ENCODE measurements around the gene MFSD6L.

MFSD6L gene

DNA sequence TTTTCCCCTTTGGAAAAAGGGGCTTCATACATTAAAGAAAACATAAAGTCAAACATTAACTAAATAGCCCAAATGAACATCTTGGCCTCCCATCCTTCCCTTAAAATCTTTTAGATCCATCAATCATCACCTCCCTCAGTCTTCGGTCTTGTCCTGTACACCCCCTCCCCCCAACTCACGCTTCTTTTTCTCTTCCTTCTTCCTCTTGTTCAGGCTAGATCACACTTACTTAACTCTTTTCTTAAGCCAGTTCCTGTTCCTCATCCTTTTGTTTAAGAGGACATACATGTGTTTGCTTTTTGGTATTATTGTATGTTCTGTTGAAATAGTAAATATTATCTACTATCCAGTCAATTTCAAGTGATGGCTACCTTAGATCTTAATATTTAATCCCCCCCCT lies 5.5 kb downstream of the MFSD6L start:
- DNase-seq (ENCODE audit: low read depth) = no peak

DNA sequence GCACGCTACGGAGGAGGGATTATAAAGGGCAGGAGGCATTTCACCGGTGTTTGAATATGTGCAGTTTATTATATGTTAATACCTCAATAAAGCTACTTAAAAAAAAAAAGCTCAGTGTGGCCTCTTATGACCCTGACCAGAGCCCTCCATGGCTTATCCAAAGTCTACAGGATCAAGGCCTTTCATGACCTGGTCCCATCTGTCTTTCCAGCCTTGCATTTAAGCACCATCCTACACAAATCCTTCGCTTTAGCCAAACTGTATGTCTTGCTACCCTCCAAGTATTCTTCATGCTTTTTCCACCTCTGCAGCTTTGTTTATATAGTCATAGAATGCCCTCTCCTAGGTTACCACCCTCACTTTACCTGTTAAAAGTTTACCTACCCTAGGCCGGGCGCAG lies 6.5 kb downstream of the MFSD6L start:
- DNase-seq (ENCODE audit: low read depth) = no peak

- peak; percentile 79 for DNase-seq (ENCODE audit: low read depth)
These were observed 7.3 kb downstream of the MFSD6L start for GRCh38 chr17:8791910-8792270.

- no peak for DNase-seq (ENCODE audit: low read depth)
These were observed 7.8 kb downstream of the MFSD6L start for GRCh38 chr17:8791248-8791909.

DNA sequence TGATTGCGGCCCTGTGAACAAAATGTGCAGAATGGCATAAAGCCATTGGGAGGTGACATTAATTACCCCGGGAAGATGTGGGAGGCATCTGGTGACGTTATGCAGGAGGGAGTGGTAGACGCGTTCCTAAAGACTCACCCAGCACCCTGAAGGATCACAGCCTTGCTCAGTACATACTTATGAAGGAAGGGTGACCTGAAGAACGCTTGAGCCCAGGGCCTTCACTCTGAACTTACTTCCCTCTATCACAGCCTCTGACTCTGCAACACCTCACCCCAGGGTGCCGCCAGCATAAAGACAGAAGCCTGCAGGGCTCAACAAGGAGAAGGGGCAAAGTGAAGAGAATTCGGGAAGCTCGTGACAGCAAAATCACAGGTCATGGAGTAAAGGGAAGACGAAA lies 9.4 kb downstream of the MFSD6L start:
- no peak for DNase-seq (ENCODE audit: low read depth)

DNA sequence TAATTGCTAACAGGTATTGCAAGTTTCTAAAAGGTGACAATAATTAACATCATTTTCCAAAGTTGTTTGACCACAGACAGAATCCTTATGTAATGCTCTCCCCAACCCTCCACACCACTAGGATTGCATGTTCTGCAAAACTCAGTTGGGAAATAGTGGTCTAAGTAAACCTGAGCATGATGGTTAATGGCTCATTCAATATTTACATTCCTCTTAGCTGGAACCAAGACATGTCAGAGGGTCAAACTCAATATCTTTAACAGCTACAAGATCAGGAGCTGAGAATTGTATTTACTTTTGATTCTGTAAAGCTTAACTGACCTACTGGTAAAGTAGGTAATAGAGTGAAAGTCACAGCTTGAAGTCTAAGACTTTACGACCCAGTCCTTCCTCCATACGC lies 10.2 kb downstream of the MFSD6L start:
- DNase-seq (ENCODE audit: low read depth) = no peak

- DNase-seq (ENCODE audit: low read depth) = peak; percentile 69
These were observed 13.4 kb downstream of the MFSD6L start for GRCh38 chr17:8785547-8786413.

GRCh38 chr17:8782176-8782575 lies 17.0 kb downstream of the MFSD6L start:
- no peak for DNase-seq (ENCODE audit: low read depth)

GRCh38 chr17:8781776-8782175 lies 17.4 kb downstream of the MFSD6L start:
- no peak for DNase-seq (ENCODE audit: low read depth)

DNA sequence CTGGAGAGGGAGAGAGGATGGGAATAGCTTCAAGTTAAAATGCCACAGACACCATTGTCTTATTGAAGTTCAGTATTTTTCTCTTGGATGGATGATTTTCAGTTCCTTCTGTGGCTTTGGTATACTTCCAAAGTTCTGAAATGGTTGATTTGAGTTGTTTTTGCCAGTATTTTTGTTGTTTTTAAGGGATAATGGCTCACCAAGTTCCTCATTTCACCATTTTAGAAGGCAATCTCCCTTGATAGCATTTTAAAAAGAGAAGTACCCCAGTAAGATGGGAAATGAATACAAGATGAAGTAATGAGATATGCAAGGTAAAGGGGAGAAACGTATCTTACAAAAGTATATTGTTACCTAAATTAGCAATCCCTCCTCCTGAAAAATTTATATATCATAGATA lies 22.3 kb downstream of the MFSD6L start:
- no peak for DNase-seq (ENCODE audit: low read depth)

GRCh38 chr17:8776248-8776647 lies 22.9 kb downstream of the MFSD6L start:
- no peak for DNase-seq (ENCODE audit: low read depth)

GRCh38 chr17:8766731-8767130 lies 32.4 kb downstream of the MFSD6L start:
- no peak for DNase-seq (ENCODE audit: low read depth)

DNA sequence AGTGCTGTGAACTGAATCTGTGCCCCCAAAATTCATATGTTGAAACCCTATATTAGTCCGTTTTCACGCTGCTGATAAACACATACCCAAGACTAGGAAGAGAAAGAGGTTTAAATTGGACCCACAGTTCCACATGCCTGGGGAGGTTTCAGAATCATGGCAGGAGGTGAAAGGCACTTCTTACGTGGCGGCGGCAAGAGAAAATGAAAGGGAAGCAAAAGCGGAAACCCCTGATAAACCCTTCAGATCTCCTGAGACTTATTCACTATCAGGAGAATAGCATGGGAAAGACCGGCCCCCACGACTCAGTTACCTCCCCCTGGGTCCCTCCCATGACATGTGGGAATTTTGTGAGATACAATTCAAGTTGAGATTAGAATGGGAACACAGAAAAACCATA lies 37.2 kb downstream of the MFSD6L start:
- DNase-seq (ENCODE audit: low read depth) = no peak

GRCh38 chr17:8758137-8758596 lies 41.0 kb downstream of the MFSD6L start, which contains the start of gene SPDYE4:
Gene SPDYE4 (minus strand): TSS chr17:8758546. CDS start chr17:8758382, 164 bp downstream.
- no peak for DNase-seq (ENCODE audit: low read depth)

GRCh38 chr17:8757189-8757588 lies 42.0 kb downstream of the MFSD6L start:
- no peak for DNase-seq (ENCODE audit: low read depth)

DNA sequence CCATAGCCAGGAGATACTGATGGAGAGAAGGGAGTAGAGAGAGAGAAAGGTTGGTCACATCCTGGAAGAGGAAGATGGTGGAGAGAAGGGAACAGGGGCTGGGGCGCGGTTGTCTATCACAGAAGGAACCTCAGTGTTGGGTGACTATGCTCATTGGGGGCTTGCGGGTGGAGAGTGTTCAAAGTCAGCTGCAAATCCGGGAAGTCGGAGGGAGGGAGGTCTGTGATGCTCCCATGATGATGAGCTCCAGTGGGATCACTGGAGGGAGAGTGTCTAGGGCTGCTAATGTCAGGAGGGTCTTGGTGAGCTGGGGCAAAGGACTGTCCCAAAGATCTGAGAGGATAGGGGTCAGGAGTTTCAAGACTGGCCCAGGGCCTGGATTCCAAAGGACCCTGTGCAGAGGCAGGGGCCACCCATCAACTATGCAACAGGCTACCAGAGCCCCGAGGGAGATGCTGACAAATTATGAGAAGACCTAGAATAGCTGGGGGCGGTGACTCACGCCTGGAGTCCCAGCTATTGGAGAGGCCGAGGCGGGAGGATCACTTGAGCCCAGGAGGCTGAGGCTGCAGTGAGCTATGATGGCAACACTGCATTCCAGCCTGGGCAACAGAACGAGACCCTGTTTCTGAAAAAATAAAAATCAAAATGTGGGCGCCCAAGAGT lies 43.4 kb downstream of the MFSD6L start:
- DNase-seq (ENCODE audit: low read depth) = no peak

GRCh38 chr17:8754890-8755289 lies 44.3 kb downstream of the MFSD6L start:
- no peak for DNase-seq (ENCODE audit: low read depth)

DNA sequence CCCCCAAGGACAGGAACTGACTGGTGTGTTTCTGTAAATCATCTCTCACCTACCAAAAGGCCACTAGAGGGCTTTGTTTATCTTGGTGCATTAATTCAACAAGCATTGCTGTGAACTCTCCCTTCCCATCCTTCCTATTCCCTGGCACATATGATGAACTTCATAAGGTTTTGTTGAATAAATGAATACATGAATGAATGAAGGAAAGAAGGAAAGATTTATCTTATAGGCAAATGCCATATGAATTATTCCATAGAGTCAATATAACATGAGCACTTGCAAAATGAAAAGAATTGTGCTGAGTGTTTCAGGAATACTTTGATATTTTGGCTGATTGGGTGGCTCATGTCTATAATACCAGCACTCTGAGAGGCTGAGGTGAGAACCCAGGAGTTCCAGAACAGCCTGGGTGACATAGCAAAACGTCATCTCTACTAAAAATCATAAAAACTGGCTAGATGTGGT lies 45.2 kb downstream of the MFSD6L start:
- DNase-seq (ENCODE audit: low read depth) = peak; percentile 47

DNA sequence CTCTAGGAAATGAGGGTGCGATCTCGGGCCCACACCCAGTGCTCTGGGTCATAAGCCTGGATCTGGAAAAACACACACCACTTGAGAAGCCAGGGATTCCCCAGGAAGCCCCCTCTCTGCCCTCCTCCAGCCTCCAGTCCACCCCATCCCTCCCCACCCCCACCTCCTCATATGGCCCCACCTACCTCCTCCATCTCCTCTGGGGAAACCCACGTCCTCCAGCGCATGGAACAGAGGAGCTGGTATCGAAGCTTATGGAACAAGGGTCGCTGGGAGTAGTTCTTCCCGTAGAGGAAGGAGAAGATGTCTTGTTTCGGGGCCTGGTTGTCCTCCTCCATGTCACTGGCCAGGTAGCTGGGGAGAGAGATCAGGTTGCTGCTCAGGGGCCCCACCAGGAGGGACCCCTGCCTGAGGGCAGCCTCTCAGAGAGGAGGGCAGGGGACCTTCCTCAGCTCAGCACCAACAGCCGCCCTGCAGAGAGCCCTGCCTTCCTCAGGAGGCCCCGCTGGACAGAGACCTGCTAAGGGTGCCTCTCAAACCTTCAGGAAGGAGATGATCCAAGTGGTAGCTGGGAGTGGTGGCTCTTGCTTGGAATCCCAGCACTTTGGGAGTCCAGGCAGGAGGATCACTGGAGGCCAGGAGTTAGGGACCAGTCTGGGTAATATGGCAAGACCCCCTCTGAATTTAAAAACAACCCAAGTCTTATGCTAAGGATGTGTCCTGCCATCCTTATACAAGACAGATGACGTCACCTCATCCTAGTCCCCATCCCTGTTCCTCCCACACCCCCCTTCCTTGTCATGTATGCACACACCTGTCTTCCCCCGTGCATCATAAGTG lies 45.8 kb downstream of the MFSD6L start:
- no peak for DNase-seq (ENCODE audit: low read depth)

GRCh38 chr17:8749616-8750015 lies 49.5 kb downstream of the MFSD6L start:
- DNase-seq (ENCODE audit: low read depth) = no peak

- DNase-seq (ENCODE audit: low read depth) = no peak
These were observed 51.4 kb downstream of the MFSD6L start for GRCh38 chr17:8747742-8748141.
